ENCODE data around the gene C2CD5. TPM values are rescaled to one million over a fixed set of nuclear protein-coding genes. Genes with fewer than 3 reads are reported as not detected.
A peak's percentile ranks its signal among the peaks of the same experiment; 100 is the strongest.

C2CD5 gene
- total and polyA plus RNA-seq, 5 donors = 10.2 to 28.1 (median 22.7) TPM

DNA sequence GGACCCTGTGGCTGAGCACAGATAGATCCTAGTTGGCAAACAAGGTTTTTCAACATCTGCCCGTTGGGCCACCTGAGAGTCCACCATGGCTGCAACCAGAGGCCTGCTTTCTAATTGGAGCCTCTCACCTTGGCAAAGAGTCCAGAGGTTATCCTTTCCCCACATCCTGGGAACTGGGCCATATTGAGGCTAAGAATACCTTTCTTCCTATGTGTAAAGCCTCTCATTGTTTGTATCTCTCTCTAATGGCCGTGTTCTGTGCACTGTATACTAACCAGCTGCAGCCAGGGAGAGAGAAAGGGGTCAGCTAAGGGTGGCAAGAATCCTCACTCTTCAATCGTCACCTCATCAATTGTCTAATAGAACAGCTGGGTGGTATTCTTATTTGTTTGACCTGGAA lies 130.8 kb downstream of the C2CD5 start:
- Histone ChIP-seq H3K27ac (ENCODE audit: low read length) (peak overlapping the region; percentile 58), H3K27me3 (ENCODE audit: control insufficient read depth, insufficient read depth) (no peaks in the 10 kb centered on the region), H3K9me3 (ENCODE audit: control insufficient read depth, low read length) (no peaks in the 10 kb centered on the region), H3K4me1 (ENCODE audit: control insufficient read depth, insufficient read depth, low read length) (no peaks in the 10 kb centered on the region), H3K4me3 (ENCODE audit: low read length) (no peak overlapping the region)
- DNase-seq = no peak
- 78% methylated on average over 3 of the region's 3 CpGs for WGBS
- intact Hi-C loops (cut with DNase I) = no loop called here
- ATAC-seq = peak in 1 of 2 donors; percentile 46

- WGBS = 43% methylated on average over 3 of the region's 3 CpGs
- H3K4me1 ChIP-seq (ENCODE audit: control insufficient read depth, insufficient read depth, low read length) = no peaks in the 10 kb centered on the region
- H3K27ac ChIP-seq (ENCODE audit: low read length) = no peak overlapping the region
Measured at GRCh38 chr12:22412581-22412980, 131.8 kb downstream of the C2CD5 start.

DNA sequence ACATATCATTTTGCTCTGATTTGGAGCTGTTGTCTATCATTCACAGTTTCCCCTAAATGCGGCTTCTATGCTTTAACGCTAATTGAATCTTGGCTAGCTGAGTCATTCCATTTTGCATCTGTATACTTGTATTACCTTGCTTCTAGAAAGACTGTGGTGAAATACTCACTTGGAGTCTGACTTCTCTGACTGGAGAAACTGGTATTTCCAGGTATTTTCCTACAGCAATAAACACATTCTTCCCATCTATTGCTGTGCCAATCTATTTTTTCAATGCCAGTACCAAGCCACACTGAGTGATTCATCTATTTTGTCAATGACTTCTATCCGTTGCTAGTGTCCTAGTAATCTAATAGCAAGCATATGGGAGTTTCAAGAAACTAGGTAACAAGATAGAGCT lies 133.9 kb downstream of the C2CD5 start:
- 80% methylated on average over 3 of the region's 3 CpGs for WGBS
- intact Hi-C loops (cut with DNase I) = no loop called here
- Histone ChIP-seq H3K27me3 (ENCODE audit: control insufficient read depth, insufficient read depth) (no peaks in the 10 kb centered on the region), H3K4me1 (ENCODE audit: control insufficient read depth, insufficient read depth, low read length) (no peaks in the 10 kb centered on the region), H3K4me3 (ENCODE audit: low read length) (no peak overlapping the region), H3K9me3 (ENCODE audit: control insufficient read depth, low read length) (no peaks in the 10 kb centered on the region), H3K27ac (ENCODE audit: low read length) (no peak overlapping the region)
- no peak for DNase-seq
- ATAC-seq = no peak

More at GRCh38 chr12:22412581-22412980, 131.8 kb downstream of the C2CD5 start:
- ATAC-seq (no peak), DNase-seq (no peak)
- intact Hi-C loops (cut with DNase I) = no loop called here
- H3K4me3 ChIP-seq (ENCODE audit: low read length) = no peak overlapping the region
- H3K9me3 ChIP-seq (ENCODE audit: control insufficient read depth, low read length) = no peaks in the 10 kb centered on the region
- no peaks in the 10 kb centered on the region for H3K27me3 ChIP-seq (ENCODE audit: control insufficient read depth, insufficient read depth)

DNA sequence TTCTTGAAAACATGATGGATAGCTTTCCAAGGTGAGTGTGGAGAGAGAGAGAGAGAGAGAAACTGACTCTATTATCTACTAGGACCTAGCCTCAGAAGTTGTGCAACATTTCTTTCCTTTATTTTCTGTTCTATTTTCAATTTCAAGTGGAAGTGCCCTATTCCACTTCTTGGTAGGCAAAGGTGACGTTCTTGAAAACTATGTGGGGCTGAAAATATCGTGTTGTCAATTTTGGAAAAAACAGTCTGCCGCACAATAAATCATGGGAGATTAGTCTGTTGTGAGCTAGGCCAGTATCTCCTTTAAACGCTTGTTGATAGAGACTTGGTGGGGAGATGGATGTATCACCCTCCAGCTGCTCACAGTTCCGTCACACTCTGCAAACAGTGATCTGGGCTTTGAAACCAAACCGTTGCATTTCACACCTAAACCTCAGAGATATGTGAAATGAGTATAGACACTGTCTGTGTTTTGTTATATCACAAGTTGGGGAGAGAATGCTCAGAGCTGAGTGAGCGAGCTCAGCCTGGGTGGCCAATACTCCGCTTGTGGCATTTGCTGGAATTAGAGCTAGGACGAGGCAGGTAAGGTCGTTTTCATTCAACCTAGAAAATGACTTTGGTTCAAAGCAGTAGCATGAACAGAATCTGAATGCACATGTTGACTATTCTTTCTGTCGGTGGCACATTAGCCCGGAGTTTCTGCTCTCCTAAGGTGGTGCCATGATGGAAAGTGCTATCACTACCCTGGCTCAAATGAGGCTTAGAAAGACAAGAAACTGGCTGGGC lies 134.8 kb downstream of the C2CD5 start:
- intact Hi-C loops (cut with DNase I) = no loop called here
- Histone ChIP-seq H3K4me1 (ENCODE audit: control insufficient read depth, insufficient read depth, low read length) (no peaks in the 10 kb centered on the region), H3K27ac (ENCODE audit: low read length) (peak overlapping the region; percentile 33), H3K27me3 (ENCODE audit: control insufficient read depth, insufficient read depth) (no peaks in the 10 kb centered on the region), H3K9me3 (ENCODE audit: control insufficient read depth, low read length) (no peaks in the 10 kb centered on the region), H3K4me3 (ENCODE audit: low read length) (no peak overlapping the region)
- DNase-seq (peak in 1 of 3 donors; percentile 19), ATAC-seq (peak; percentile 48 to 67)
- WGBS = 54% methylated on average over 12 of the region's 12 CpGs

- intact Hi-C loops (cut with DNase I) = no loop called here
- Histone ChIP-seq H3K27ac (ENCODE audit: low read length) (peak overlapping the region; percentile 8), H3K4me1 (ENCODE audit: control insufficient read depth, insufficient read depth, low read length) (no peaks in the 10 kb centered on the region), H3K4me3 (ENCODE audit: low read length) (no peak overlapping the region), H3K27me3 (ENCODE audit: control insufficient read depth, insufficient read depth) (no peaks in the 10 kb centered on the region), H3K9me3 (ENCODE audit: control insufficient read depth, low read length) (no peaks in the 10 kb centered on the region)
- peak in 1 of 3 donors; percentile 53 for DNase-seq
- 26% methylated on average over 8 of the region's 8 CpGs for WGBS
- peak; percentile 42 to 54 for ATAC-seq
Measured at GRCh38 chr12:22408610-22409376, 135.5 kb downstream of the C2CD5 start.

DNA sequence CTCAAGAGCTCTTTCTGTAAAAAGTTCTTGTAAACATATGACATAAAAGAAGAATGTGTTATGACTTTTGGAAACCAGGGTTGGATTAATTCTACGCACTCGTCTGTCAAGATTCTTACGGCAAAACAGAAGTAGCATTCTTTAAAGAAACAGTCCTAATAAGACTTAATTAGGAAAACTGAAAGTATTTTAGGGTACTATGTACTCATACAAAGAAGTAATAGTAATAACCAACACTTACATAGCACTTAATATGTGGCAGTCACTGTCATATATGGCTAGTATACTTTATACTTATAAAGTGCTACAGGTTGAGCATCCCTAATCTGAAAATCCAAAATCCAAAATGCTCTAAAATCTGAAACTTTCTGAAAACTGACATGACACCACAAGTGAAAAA lies 136.9 kb downstream of the C2CD5 start:
- Histone ChIP-seq H3K4me1 (ENCODE audit: control insufficient read depth, insufficient read depth, low read length) (no peaks in the 10 kb centered on the region), H3K4me3 (ENCODE audit: low read length) (no peak overlapping the region), H3K9me3 (ENCODE audit: control insufficient read depth, low read length) (no peaks in the 10 kb centered on the region), H3K27me3 (ENCODE audit: control insufficient read depth, insufficient read depth) (no peaks in the 10 kb centered on the region), H3K27ac (ENCODE audit: low read length) (no peak overlapping the region)
- ATAC-seq = no peak
- DNase-seq = no peak
- 87% methylated on average over 3 of the region's 3 CpGs for WGBS
- intact Hi-C loops (cut with DNase I) = no loop called here

DNA sequence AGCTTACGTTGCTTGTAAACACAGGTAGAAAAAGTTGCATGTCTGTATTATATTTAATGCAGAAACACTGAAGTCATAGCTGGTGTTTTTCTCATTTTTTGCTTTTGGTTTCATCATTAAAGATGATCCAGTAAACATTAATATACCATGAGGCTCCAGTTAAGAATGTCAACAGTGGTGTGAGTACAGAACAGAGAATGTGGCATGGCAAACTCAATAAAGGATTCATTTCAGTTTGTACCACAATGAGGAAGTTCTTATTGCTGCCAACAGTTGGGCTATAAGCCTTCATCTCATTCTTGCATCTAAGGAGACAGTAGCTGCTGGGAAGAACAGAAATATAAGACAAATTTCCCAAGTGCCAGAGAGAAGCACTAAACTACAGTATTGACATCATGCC lies 137.7 kb downstream of the C2CD5 start:
- WGBS = 96% methylated on average over 1 of the region's 1 CpG
- no peaks in the 10 kb centered on the region for H3K27me3 ChIP-seq (ENCODE audit: control insufficient read depth, insufficient read depth)
- intact Hi-C loops (cut with DNase I) = no loop called here
- H3K4me3 ChIP-seq (ENCODE audit: low read length) = no peak overlapping the region
- H3K9me3 ChIP-seq (ENCODE audit: control insufficient read depth, low read length) = no peaks in the 10 kb centered on the region
- ATAC-seq (no peak), DNase-seq (no peak)
- H3K4me1 ChIP-seq (ENCODE audit: control insufficient read depth, insufficient read depth, low read length) = no peaks in the 10 kb centered on the region
- H3K27ac ChIP-seq (ENCODE audit: low read length) = no peak overlapping the region

- Histone ChIP-seq H3K9me3 (ENCODE audit: control insufficient read depth, low read length) (no peaks in the 10 kb centered on the region), H3K4me1 (ENCODE audit: control insufficient read depth, insufficient read depth, low read length) (no peaks in the 10 kb centered on the region), H3K4me3 (ENCODE audit: low read length) (no peak overlapping the region), H3K27ac (ENCODE audit: low read length) (no peak overlapping the region), H3K27me3 (ENCODE audit: control insufficient read depth, insufficient read depth) (no peaks in the 10 kb centered on the region)
- WGBS = 74% methylated on average over 4 of the region's 4 CpGs
- ATAC-seq (no peak), DNase-seq (no peak)
- intact Hi-C loops (cut with DNase I) = no loop called here
Measured at GRCh38 chr12:22399464-22400180, 144.7 kb downstream of the C2CD5 start.

Other genes starting within 250 kb of the C2CD5 start
- gene ST8SIA1, start 209.8 kb downstream of the C2CD5 start, total RNA-seq = 1 to 10 TPM; 3.0 to 9.6 (median 6.3) TPM
- 3.8 TPM for gene ST8SIA1, start 209.8 kb downstream of the C2CD5 start, polyA plus RNA-seq
- gene ETNK1, start 80.6 kb upstream of the C2CD5 start, total RNA-seq = 10 to 100 TPM; 21.0 to 36.2 (median 29.7) TPM
- 8.9 TPM for gene ETNK1, start 80.6 kb upstream of the C2CD5 start, polyA plus RNA-seq

Data from right cardiac atrium (tissue), 5 donors.